Spleen (tissue), 11 donors: Measurements from ENCODE around the gene EDIL3. TPM values are rescaled to one million over a fixed set of nuclear protein-coding genes. Genes with fewer than 3 reads are reported as not detected.

Experiments used
- DNase-seq: peaks from one replicate; pipeline ENCODE4 v3.0.0-alpha.2; 2020
- H3K27ac ChIP-seq, 8 donors: fragments of 200-600 bp; sonication (generic) in 7 of 8; 1 replicate in 4 of 8; 2 replicates in 4 of 8; pipeline versions ENCODE4 v1.5.0 to v1.8.0; 2016 to 2021; ENCODE audit warnings: inconsistent platforms in 4 of 8, mild to moderate bottlenecking in 4 of 8, moderate library complexity in 1 of 8
- H3K27me3 ChIP-seq, 7 donors: fragments of 200-600 bp; sonication (generic) in 6 of 7; replicated peaks in 1 of 7; 1 replicate in 4 of 7; 2 replicates in 3 of 7; pipeline versions ENCODE4 v1.5.0 to v1.8.0; 2016 to 2021; ENCODE audit warnings: inconsistent platforms in 3 of 7, mild to moderate bottlenecking in 1 of 7
- H3K36me3 ChIP-seq, 6 donors: fragments of 200-600 bp; sonication (generic) in 5 of 6; 1 replicate in 4 of 6; 2 replicates in 2 of 6; pipeline versions ENCODE4 v1.5.0 to v1.8.0; 2016 to 2021; ENCODE audit warnings: inconsistent platforms in 2 of 6
- H3K4me1 ChIP-seq, 6 donors: fragments of 200-600 bp; sonication (generic) in 5 of 6; 1 replicate in 3 of 6; 2 replicates in 3 of 6; pipeline versions ENCODE4 v1.5.0 to v1.8.0; 2016 to 2021; ENCODE audit warnings: inconsistent platforms in 3 of 6
- H3K4me3 ChIP-seq, 8 donors: fragments of 200-600 bp; sonication (generic) in 7 of 8; 1 replicate in 4 of 8; 2 replicates in 4 of 8; pipeline versions ENCODE4 v1.5.0 to v1.8.0; 2016 to 2021; ENCODE audit warnings: inconsistent platforms in 4 of 8, mild to moderate bottlenecking in 4 of 8, moderate library complexity in 2 of 8
- H3K9me3 ChIP-seq, 8 donors: fragments of 200-600 bp; sonication (generic) in 7 of 8; 1 replicate in 4 of 8; 2 replicates in 4 of 8; pipeline versions ENCODE4 v1.5.0 to v1.8.0; 2016 to 2021; ENCODE audit warnings: inconsistent platforms in 4 of 8
- POLR2A ChIP-seq, 3 donors: fragments of 450-650 bp; IDR thresholded peaks; one replicate each; pipeline ENCODE4 v1.5.1; 2017; ENCODE audit warnings: antibody characterized with exemption in 3 of 3, mild to moderate bottlenecking in 1 of 3
- POLR2AphosphoS5 ChIP-seq, 3 donors: sonication (generic); formaldehyde crosslinking; IDR thresholded peaks; one replicate each; pipeline ENCODE4 v1.5.1; 2017; ENCODE audit warnings: antibody characterized with exemption in 3 of 3
- WGBS, 5 donors: extraction: QIAGEN DNeasy Blood & Tissue Kit in 3 of 5; methylation state at CpG; one replicate each; pipeline versions ENCODE4 v1.1.5 to v1.1.7; 2013 to 2018; 5-methylcytosine and 5-hydroxymethylcytosine counted together
- intact Hi-C: fragments of 100-400 bp; cut with DNase I; formaldehyde crosslinking; loops from one replicate; pipeline ENCODE4 v1.15.0; 2023; ENCODE audit warnings: low total_unique reads
- polyA plus RNA-seq, 3 donors: library from polyadenylated mRNA; stranded (reverse); fragments of 200-250 nt; gene quantifications; one replicate each; pipeline ENCODE4 v1.2.1, GENCODE V29; 2013
- total RNA-seq, 7 donors: library from RNA; depleted of rRNA in 3 of 7; stranded (reverse); fragments of >200 nt in 3 of 7; fragmentation: NEBNext Ultra II Directional in 4 of 7; extraction: Animal tissue kit (Norgen Biotek cat#: 25700) in 4 of 7; gene quantifications; one replicate each; pipeline versions ENCODE4 v1.1.0 to v1.2.1, GENCODE V29; 2016 to 2021
- TF ChIP-seq, protein P1 (sequence below), 11 experiments: fragments of 200-600 bp in 7 of 11; fragments of 450-650 bp in 4 of 11; sonication (generic) in 4 of 11; IDR thresholded peaks in 8 of 11; conservative IDR thresholded peaks in 3 of 11; 1 replicate in 7 of 11; 2 replicates in 4 of 11; pipeline versions ENCODE4 v1.4.0 to v1.8.0; 2016 to 2021; ENCODE audit warnings: antibody characterized with exemption in 11 of 11, inconsistent platforms in 4 of 11, mild to moderate bottlenecking in 1 of 11
- donor health status: healthy with polysubstance abuse.
- donor health status: DM: no; HTN: no; CAD: no; lungs with moderate emphysema.
- donor health status: DM: no; HTN: no; CAD: no.
- donor health status: Bipolar disorder and iron deficiency.
- donor health status: healthy.
- donor health status: DM: no; HTN: no; CAD: no.
- donor health status: DM: yes; HTN: yes; CAD: no.

The EDIL3 gene
- total and polyA plus RNA-seq, 10 donors, result 0.61 to 2.9 (median 2.1) TPM

DNA sequence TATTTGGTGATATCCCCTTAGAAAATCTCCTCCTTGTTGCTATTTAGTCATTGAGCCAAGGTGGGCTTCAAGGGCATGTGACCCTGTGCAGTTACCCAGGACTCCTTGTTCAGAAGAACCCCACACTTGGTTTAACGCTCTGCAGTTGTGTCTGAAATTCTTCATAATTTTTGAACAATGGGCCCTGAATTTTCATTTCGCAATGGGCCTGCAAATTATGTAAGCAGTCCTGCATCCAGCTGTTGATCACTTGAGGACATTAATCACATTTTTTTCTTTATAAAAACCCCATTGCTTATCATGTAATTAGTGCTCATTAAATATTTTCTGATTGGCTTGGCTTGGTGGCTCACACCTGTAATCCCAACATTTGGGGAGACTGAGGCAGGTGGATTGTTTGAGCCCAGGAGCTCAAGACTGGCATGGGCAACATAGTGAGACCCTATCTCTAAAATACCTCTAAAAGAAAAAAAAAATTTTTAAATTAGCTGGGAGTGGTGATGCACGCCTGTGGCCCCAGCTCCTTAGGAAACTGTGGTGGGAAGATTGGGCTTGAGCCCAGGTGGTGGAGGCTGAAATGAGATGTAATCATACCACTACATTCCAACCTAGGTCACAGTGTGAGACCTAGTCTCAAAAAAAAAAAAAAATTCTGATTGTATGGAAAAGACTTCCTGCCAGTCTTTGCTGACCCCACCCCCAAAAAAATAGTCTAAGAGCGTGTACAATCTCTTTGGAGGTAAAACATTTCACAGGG is 469.8 kb downstream of the EDIL3 start:
- WGBS, 5 donors, result 88 to 92% (median 90%) methylated on average over 4 of the region's 4 CpGs
- Histone ChIP-seq H3K36me3 (no peaks in the 10 kb centered on the region), H3K4me1 (peaks cover 0 to 17% (median 2%) of the 10 kb centered on the region in 6 donors), H3K9me3 (no peaks in the 10 kb centered on the region), H3K27me3 (no peaks in the 10 kb centered on the region), H3K27ac (no peak overlapping the region), H3K4me3 (no peak overlapping the region)
- DNase-seq, result no peak
- intact Hi-C loops, result no loop called here
- TF ChIP-seq, protein P1, sequence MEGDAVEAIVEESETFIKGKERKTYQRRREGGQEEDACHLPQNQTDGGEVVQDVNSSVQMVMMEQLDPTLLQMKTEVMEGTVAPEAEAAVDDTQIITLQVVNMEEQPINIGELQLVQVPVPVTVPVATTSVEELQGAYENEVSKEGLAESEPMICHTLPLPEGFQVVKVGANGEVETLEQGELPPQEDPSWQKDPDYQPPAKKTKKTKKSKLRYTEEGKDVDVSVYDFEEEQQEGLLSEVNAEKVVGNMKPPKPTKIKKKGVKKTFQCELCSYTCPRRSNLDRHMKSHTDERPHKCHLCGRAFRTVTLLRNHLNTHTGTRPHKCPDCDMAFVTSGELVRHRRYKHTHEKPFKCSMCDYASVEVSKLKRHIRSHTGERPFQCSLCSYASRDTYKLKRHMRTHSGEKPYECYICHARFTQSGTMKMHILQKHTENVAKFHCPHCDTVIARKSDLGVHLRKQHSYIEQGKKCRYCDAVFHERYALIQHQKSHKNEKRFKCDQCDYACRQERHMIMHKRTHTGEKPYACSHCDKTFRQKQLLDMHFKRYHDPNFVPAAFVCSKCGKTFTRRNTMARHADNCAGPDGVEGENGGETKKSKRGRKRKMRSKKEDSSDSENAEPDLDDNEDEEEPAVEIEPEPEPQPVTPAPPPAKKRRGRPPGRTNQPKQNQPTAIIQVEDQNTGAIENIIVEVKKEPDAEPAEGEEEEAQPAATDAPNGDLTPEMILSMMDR (IDR thresholded peaks at IDR 0.05 in 8 of 11, conservative IDR thresholded peaks at IDR 0.05 in 3 of 11), result no peak
- TF ChIP-seq POLR2AphosphoS5 (IDR thresholded peaks at IDR 0.05) (no peak), POLR2A (IDR thresholded peaks at IDR 0.05) (no peak)

- 7 to 17% (median 9%) methylated on average over 4 of the region's 4 CpGs for WGBS, 5 donors
- Histone ChIP-seq H3K4me1 (peaks cover 0 to 17% (median 2%) of the 10 kb centered on the region in 6 donors), H3K36me3 (no peaks in the 10 kb centered on the region), H3K4me3 (no peak overlapping the region), H3K9me3 (no peaks in the 10 kb centered on the region), H3K27me3 (no peaks in the 10 kb centered on the region), H3K27ac (no peak overlapping the region)
- TF ChIP-seq, protein P1 (IDR thresholded peaks at IDR 0.05 in 8 of 11, conservative IDR thresholded peaks at IDR 0.05 in 3 of 11), result no peak
- TF ChIP-seq POLR2A (IDR thresholded peaks at IDR 0.05) (no peak), POLR2AphosphoS5 (IDR thresholded peaks at IDR 0.05) (no peak)
- intact Hi-C loops, result no loop called here
- no peak for DNase-seq
These were observed 470.5 kb downstream of the EDIL3 start for GRCh38 chr5:83914199-83914598.

DNA sequence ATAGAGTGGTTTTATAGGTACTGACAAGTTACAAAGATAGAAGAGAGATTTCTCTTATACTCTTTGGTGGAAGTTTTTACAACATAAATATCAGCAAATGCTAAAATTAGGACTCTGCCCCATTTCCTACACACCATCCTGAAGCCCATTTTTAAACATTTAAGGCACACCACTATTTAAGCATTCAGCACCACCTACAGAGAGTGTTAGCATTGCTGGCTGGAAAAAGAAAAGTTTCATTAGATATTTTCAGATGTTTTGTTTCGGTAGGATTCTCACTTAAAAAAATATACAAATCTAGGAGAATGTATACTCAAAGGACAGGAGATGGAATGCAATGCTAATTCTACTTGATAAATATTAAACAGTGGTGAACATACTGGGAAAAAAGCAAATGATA is 471.1 kb downstream of the EDIL3 start:
- WGBS, 5 donors, result 79 to 91% (median 87%) methylated on average over 1 of the region's 1 CpG
- intact Hi-C loops, result no loop called here
- Histone ChIP-seq H3K27ac (no peak overlapping the region), H3K36me3 (no peaks in the 10 kb centered on the region), H3K4me3 (no peak overlapping the region), H3K9me3 (no peaks in the 10 kb centered on the region), H3K4me1 (peaks cover 0 to 11% (median 2%) of the 10 kb centered on the region in 6 donors), H3K27me3 (no peaks in the 10 kb centered on the region)
- TF ChIP-seq, protein P1 (IDR thresholded peaks at IDR 0.05 in 8 of 11, conservative IDR thresholded peaks at IDR 0.05 in 3 of 11), result no peak
- TF ChIP-seq POLR2A (IDR thresholded peaks at IDR 0.05) (no peak), POLR2AphosphoS5 (IDR thresholded peaks at IDR 0.05) (no peak)
- DNase-seq, result no peak

- Histone ChIP-seq H3K27ac (no peak overlapping the region), H3K4me3 (no peak overlapping the region), H3K36me3 (no peaks in the 10 kb centered on the region), H3K9me3 (no peaks in the 10 kb centered on the region), H3K4me1 (peaks cover 0 to 8% (median 2%) of the 10 kb centered on the region in 6 donors), H3K27me3 (no peaks in the 10 kb centered on the region)
- TF ChIP-seq POLR2A (IDR thresholded peaks at IDR 0.05), result no peak
- TF ChIP-seq POLR2AphosphoS5 (IDR thresholded peaks at IDR 0.05), result no peak
- TF ChIP-seq, protein P1 (IDR thresholded peaks at IDR 0.05 in 8 of 11, conservative IDR thresholded peaks at IDR 0.05 in 3 of 11), result no peak
- no peak for DNase-seq
- intact Hi-C loops, result no loop called here
- WGBS, 5 donors, result 59 to 83% (median 79%) methylated on average over 2 of the region's 2 CpGs
These were observed 473.2 kb downstream of the EDIL3 start for GRCh38 chr5:83911367-83911919.
